MM.1S (cell line): ENCODE results near the gene FAM83E.

Experiments
- DNase-seq: peaks from one replicate; pipeline ENCODE4 v3.0.0-alpha.2; 2015
- H2AFZ ChIP-seq: fragments of 300-600 bp; sonication (generic); 2 replicates; pipeline ENCODE4 v1.6.0; 2016; ENCODE audit warnings: antibody characterized with exemption, low read length
- H3F3A ChIP-seq: fragments of 300-600 bp; sonication (generic); 2 replicates; pipeline ENCODE4 v1.6.1; 2016; ENCODE audit warnings: mild to moderate bottlenecking, antibody characterized with exemption, low read length, moderate library complexity, mixed read lengths; ENCODE audit not compliant: insufficient read depth
- H3K27ac ChIP-seq: fragments of 300-600 bp; sonication (generic); 2 replicates; pipeline ENCODE4 v1.5.1; 2016; ENCODE audit warnings: mild to moderate bottlenecking, low read length
- H3K27me3 ChIP-seq: fragments of 300-600 bp; sonication (generic); replicated peaks from 2 replicates; pipeline ENCODE4 v1.6.0; 2016; ENCODE audit warnings: low read length; ENCODE audit not compliant: insufficient read depth
- H3K36me3 ChIP-seq: fragments of 300-600 bp; sonication (generic); replicated peaks from 2 replicates; pipeline ENCODE4 v1.6.1; 2016; ENCODE audit warnings: mild to moderate bottlenecking, low read length, mixed read lengths; ENCODE audit not compliant: insufficient read depth
- H3K4me1 ChIP-seq: fragments of 300-600 bp; sonication (generic); 2 replicates; pipeline ENCODE4 v1.6.1; 2016; ENCODE audit warnings: low read length, mixed read lengths
- H3K4me2 ChIP-seq: fragments of 300-600 bp; sonication (generic); 2 replicates; pipeline ENCODE4 v1.6.0; 2016; ENCODE audit warnings: low read depth, low read length
- H3K4me3 ChIP-seq: fragments of 300-600 bp; sonication (generic); 2 replicates; pipeline ENCODE4 v1.5.1; 2016; ENCODE audit warnings: low read length, mixed read lengths
- H3K79me2 ChIP-seq: fragments of 300-600 bp; sonication (generic); 2 replicates; pipeline ENCODE4 v1.6.1; 2016; ENCODE audit warnings: mixed run types, low read length, mixed read lengths
- H3K9ac ChIP-seq: fragments of 300-600 bp; sonication (generic); 2 replicates; pipeline ENCODE4 v1.6.1; 2016; ENCODE audit warnings: low read length, mixed read lengths
- H3K9me2 ChIP-seq: fragments of 300-600 bp; sonication (generic); replicated peaks from 2 replicates; pipeline ENCODE4 v1.6.1; 2016; ENCODE audit warnings: mild to moderate bottlenecking, low read length, mixed read lengths; ENCODE audit not compliant: insufficient read depth
- H3K9me3 ChIP-seq: fragments of 300-600 bp; sonication (generic); replicated peaks from 2 replicates; pipeline ENCODE4 v1.6.1; 2016; ENCODE audit warnings: mild to moderate bottlenecking, low read length, mixed read lengths; ENCODE audit not compliant: insufficient read depth
- H4K20me1 ChIP-seq: fragments of 300-600 bp; sonication (generic); 2 replicates; pipeline ENCODE4 v1.6.1; 2016; ENCODE audit warnings: mild to moderate bottlenecking, low read length, moderate library complexity, mixed read lengths; ENCODE audit not compliant: insufficient read depth
- CTCF ChIP-seq: fragments of 300-600 bp; sonication (generic); IDR thresholded peaks from 2 replicates; pipeline ENCODE4 v1.5.1; 2016; ENCODE audit warnings: antibody characterized with exemption, low read length, mixed read lengths
- EZH2 ChIP-seq: fragments of 300-600 bp; sonication (generic); optimal IDR thresholded peaks from 2 replicates; pipeline ENCODE3; 2017; ENCODE audit warnings: low read depth, mild to moderate bottlenecking, antibody characterized with exemption, low read length, mixed read lengths
- EZH2phosphoT487 ChIP-seq: fragments of 300-600 bp; sonication (generic); IDR thresholded peaks from 2 replicates; pipeline ENCODE4 v1.6.1; 2018; ENCODE audit warnings: antibody characterized with exemption, low read length

Gene FAM83E

GRCh38 chr19:48608798-48609263 lies 6.0 kb downstream of the FAM83E start:
- Histone ChIP-seq H3K4me2 (peak overlapping the region; percentile 89), H3F3A (no peaks in the 10 kb centered on the region), H3K4me3 (peak overlapping the region; percentile 37; the same call in 1 of the 2 replicates), H2AFZ (peak overlapping the region; percentile 78), H3K36me3 (no peaks in the 10 kb centered on the region), H3K9me3 (no peaks in the 10 kb centered on the region), H4K20me1 (no peaks in the 10 kb centered on the region), H3K9me2 (no peaks in the 10 kb centered on the region), H3K79me2 (no peaks in the 10 kb centered on the region), H3K27ac (no peak overlapping the region), H3K27me3 (peaks cover 25% of the 10 kb centered on the region), H3K9ac (no peak overlapping the region), H3K4me1 (no peaks in the 10 kb centered on the region)
- TF ChIP-seq EZH2 (no peak), CTCF (peak; percentile 83)
- DNase-seq = peak; percentile 68

GRCh38 chr19:48607359-48607755 lies 7.5 kb downstream of the FAM83E start:
- Histone ChIP-seq H3K9me3 (no peaks in the 10 kb centered on the region), H3K4me1 (no peaks in the 10 kb centered on the region), H3K27me3 (peaks cover 35% of the 10 kb centered on the region), H2AFZ (no peak overlapping the region), H3K9ac (no peak overlapping the region), H3K36me3 (no peaks in the 10 kb centered on the region), H3K27ac (no peak overlapping the region), H4K20me1 (no peaks in the 10 kb centered on the region), H3K4me3 (no peak overlapping the region), H3K4me2 (no peak overlapping the region), H3K79me2 (no peaks in the 10 kb centered on the region), H3K9me2 (no peaks in the 10 kb centered on the region), H3F3A (no peaks in the 10 kb centered on the region)
- no peak for TF ChIP-seq EZH2phosphoT487
- TF ChIP-seq EZH2 = no peak
- no peak for TF ChIP-seq CTCF
- no peak for DNase-seq

GRCh38 chr19:48606463-48607358 lies 8.2 kb downstream of the FAM83E start, which contains the start of gene SPACA4:
Gene SPACA4 (plus strand): TSS chr19:48606742. CDS start chr19:48606979, 237 bp downstream.
- Histone ChIP-seq H3K9me2 (no peaks in the 10 kb centered on the region), H3F3A (no peaks in the 10 kb centered on the region), H4K20me1 (no peaks in the 10 kb centered on the region), H3K79me2 (no peaks in the 10 kb centered on the region), H3K4me3 (no peak within 1 kb of the TSS), H3K4me1 (no peaks in the 10 kb centered on the region), H3K9me3 (no peaks in the 10 kb centered on the region), H3K36me3 (no peaks in the 10 kb centered on the region), H3K27ac (no peak within 1 kb of the TSS), H2AFZ (no peak within 1 kb of the TSS), H3K9ac (no peak within 1 kb of the TSS), H3K27me3 (peaks cover 41% of the 10 kb centered on the region), H3K4me2 (no peak within 1 kb of the TSS)
- no peak for DNase-seq
- no peak for TF ChIP-seq EZH2
- no peak for TF ChIP-seq CTCF
- no peak for TF ChIP-seq EZH2phosphoT487
